ENCODE data around the gene UBE2L5. TPM values are rescaled to one million over a fixed set of nuclear protein-coding genes. Genes with fewer than 3 reads are reported as not detected.

Gene UBE2L5
- total and polyA plus RNA-seq, 2 experiments from 2014 or later = not detected

- H4K20me1 ChIP-seq (replicated peaks; ENCODE audit: insufficient read depth) = 0 out of 2 replicates have a peak, but pooled peaks cover 10% of the 10 kb centered on the region
- no peak overlapping the region for H3K4me3 Mint-ChIP-seq
- H3K4me1 ChIP-seq (ENCODE audit: insufficient read depth) = no peaks in the 10 kb centered on the region
- no peak overlapping the region for H3K27ac ChIP-seq (ENCODE audit: low read depth)
- no peaks in the 10 kb centered on the region for H3K9me2 ChIP-seq (ENCODE audit: insufficient read depth)
- DNase-seq (ENCODE audit: low spot score) (no peak), ATAC-seq (peak; percentile 22)
- peaks cover 18% of the 10 kb centered on the region; the same call in 1 of the 2 replicates for H3F3A ChIP-seq (replicated peaks; ENCODE audit: low read depth)
- H3K27ac Mint-ChIP-seq = no peak overlapping the region; the same call in 1 of the 2 replicates
- TF ChIP-seq POLR2AphosphoS5 (IDR thresholded peaks at IDR 0.05; ENCODE audit: low read depth) (no peak), EZH2phosphoT487 (IDR thresholded peaks at IDR 0.05; ENCODE audit: unreplicated experiment) (no peak), ETS1 (IDR thresholded peaks at IDR 0.05) (no peak), EZH2 (IDR thresholded peaks at IDR 0.05; ENCODE audit: low read depth, unreplicated experiment) (no peak), REST (IDR thresholded peaks at IDR 0.05; ENCODE audit: unreplicated experiment) (no peak), CTCF (conservative IDR thresholded peaks at IDR 0.05; ENCODE audit: low read depth in 2 of 2) (no peak), ZNF114 (CRISPR knock-in tag; IDR thresholded peaks at IDR 0.05) (no peak)
- no peaks in the 10 kb centered on the region for H3K9me3 Mint-ChIP-seq
- H3K4me1 Mint-ChIP-seq = peaks cover 6% of the 10 kb centered on the region; the same call in 2 of the 3 replicates
- no peak overlapping the region for H3K4me2 ChIP-seq
- H3K27me3 ChIP-seq (ENCODE audit: insufficient read depth) = no peaks in the 10 kb centered on the region
- peaks cover 35% of the 10 kb centered on the region for H3K36me3 Mint-ChIP-seq (ENCODE audit: low read depth)
- no peak overlapping the region for H2AFZ ChIP-seq
- peaks cover 12% of the 10 kb centered on the region for H3K36me3 ChIP-seq (ENCODE audit: insufficient read depth)
- no peak overlapping the region for H3K4me3 ChIP-seq
- H3K79me2 ChIP-seq (replicated peaks; ENCODE audit: insufficient read depth) = peaks cover 8% of the 10 kb centered on the region
- peaks cover 1% of the 10 kb centered on the region for H3K27me3 Mint-ChIP-seq (ENCODE audit: insufficient read depth, low read depth, poor library complexity)
Measured at GRCh38 chr13:30457306-30457891, 35.1 kb downstream of the UBE2L5 start.
